ENCODE data around the gene SLC41A1.

- TF ChIP-seq ESRRA (IDR thresholded peaks at IDR 0.05; ENCODE audit: borderline replicate concordance, low read depth), result no peak
- TF ChIP-seq WHSC1 (IDR thresholded peaks at IDR 0.05; ENCODE audit: low read length), result no peak
- no peak for TF ChIP-seq ZBTB34 (CRISPR knock-in tag; IDR thresholded peaks at IDR 0.05)
- no peak; the same call in 1 of the 2 replicates for TF ChIP-seq POLR2A (conservative IDR thresholded peaks at IDR 0.05)
- TF ChIP-seq ELK1 (CRISPR knock-in tag; IDR thresholded peaks at IDR 0.05), result no peak
- TF ChIP-seq, protein P1, sequence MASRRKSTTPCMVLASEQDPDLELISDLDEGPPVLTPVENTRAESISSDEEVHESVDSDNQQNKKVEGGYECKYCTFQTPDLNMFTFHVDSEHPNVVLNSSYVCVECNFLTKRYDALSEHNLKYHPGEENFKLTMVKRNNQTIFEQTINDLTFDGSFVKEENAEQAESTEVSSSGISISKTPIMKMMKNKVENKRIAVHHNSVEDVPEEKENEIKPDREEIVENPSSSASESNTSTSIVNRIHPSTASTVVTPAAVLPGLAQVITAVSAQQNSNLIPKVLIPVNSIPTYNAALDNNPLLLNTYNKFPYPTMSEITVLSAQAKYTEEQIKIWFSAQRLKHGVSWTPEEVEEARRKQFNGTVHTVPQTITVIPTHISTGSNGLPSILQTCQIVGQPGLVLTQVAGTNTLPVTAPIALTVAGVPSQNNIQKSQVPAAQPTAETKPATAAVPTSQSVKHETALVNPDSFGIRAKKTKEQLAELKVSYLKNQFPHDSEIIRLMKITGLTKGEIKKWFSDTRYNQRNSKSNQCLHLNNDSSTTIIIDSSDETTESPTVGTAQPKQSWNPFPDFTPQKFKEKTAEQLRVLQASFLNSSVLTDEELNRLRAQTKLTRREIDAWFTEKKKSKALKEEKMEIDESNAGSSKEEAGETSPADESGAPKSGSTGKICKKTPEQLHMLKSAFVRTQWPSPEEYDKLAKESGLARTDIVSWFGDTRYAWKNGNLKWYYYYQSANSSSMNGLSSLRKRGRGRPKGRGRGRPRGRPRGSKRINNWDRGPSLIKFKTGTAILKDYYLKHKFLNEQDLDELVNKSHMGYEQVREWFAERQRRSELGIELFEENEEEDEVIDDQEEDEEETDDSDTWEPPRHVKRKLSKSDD (conservative IDR thresholded peaks at IDR 0.05; ENCODE audit: low read length), result no peak
- no peak for TF ChIP-seq MYC (IDR thresholded peaks at IDR 0.05; ENCODE audit: low read depth, low read length)
- no peak for TF ChIP-seq MYC (CRISPR knock-in tag; IDR thresholded peaks at IDR 0.05; ENCODE audit: borderline replicate concordance, low read depth)
- TF ChIP-seq, protein P2, sequence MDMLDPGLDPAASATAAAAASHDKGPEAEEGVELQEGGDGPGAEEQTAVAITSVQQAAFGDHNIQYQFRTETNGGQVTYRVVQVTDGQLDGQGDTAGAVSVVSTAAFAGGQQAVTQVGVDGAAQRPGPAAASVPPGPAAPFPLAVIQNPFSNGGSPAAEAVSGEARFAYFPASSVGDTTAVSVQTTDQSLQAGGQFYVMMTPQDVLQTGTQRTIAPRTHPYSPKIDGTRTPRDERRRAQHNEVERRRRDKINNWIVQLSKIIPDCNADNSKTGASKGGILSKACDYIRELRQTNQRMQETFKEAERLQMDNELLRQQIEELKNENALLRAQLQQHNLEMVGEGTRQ (CRISPR knock-in tag; IDR thresholded peaks at IDR 0.05), result no peak
- TF ChIP-seq TCF3 (CRISPR knock-in tag; IDR thresholded peaks at IDR 0.05), result no peak
- no peak for TF ChIP-seq MXI1 (IDR thresholded peaks at IDR 0.05; ENCODE audit: low read depth, low read length)
- TF ChIP-seq TAF1 (IDR thresholded peaks at IDR 0.05; ENCODE audit: control insufficient read depth, extremely low read depth, insufficient read depth, low read length, severe bottlenecking), result no peak
- TF ChIP-seq CTCF (IDR thresholded peaks at IDR 0.05 in 2 of 3, conservative IDR thresholded peaks at IDR 0.05 in 1 of 3; ENCODE audit: insufficient read depth in 2 of 3, low read depth in 1 of 3, low read length in 3 of 3), result no peak
- TF ChIP-seq KAT8 (IDR thresholded peaks at IDR 0.05; ENCODE audit: low read depth), result no peak
Observed at GRCh38 chr1:205744403-205744802, 68.6 kb downstream of the SLC41A1 start.

Data from K562 (cell line).